ENCODE data around the gene LYRM4.
A peak's percentile ranks its signal among the peaks of the same experiment; 100 is the strongest.

Gene LYRM4

GRCh38 chr6:5246141-5247097 is 14.3 kb downstream of the LYRM4 start:
- no peak for FAIRE-seq
- TF ChIP-seq POLR2A (IDR thresholded peaks at IDR 0.05; ENCODE audit: low read depth, low read length): no peak
- DNase-seq (ENCODE audit: insufficient read length, low spot score): no peak

GRCh38 chr6:5243069-5243468 is 17.7 kb downstream of the LYRM4 start:
- FAIRE-seq (no peak), DNase-seq (ENCODE audit: insufficient read length, low spot score) (no peak)

GRCh38 chr6:5241252-5241651 is 19.5 kb downstream of the LYRM4 start:
- FAIRE-seq: no peak
- no peak for DNase-seq (ENCODE audit: insufficient read length, low spot score)
- TF ChIP-seq POLR2A (IDR thresholded peaks at IDR 0.05; ENCODE audit: low read depth, low read length): no peak

More at GRCh38 chr6:5243069-5243468, 17.7 kb downstream of the LYRM4 start:
- TF ChIP-seq POLR2A (IDR thresholded peaks at IDR 0.05; ENCODE audit: low read depth, low read length): no peak

- no peak for TF ChIP-seq POLR2A (IDR thresholded peaks at IDR 0.05; ENCODE audit: low read depth, low read length)
- no peak for FAIRE-seq
- DNase-seq (ENCODE audit: insufficient read length, low spot score): no peak
Observed at GRCh38 chr6:5238336-5238735, 22.4 kb downstream of the LYRM4 start.

GRCh38 chr6:5237805-5238204 is 22.9 kb downstream of the LYRM4 start:
- DNase-seq (ENCODE audit: insufficient read length, low spot score) (no peak), FAIRE-seq (no peak)
- TF ChIP-seq POLR2A (IDR thresholded peaks at IDR 0.05; ENCODE audit: low read depth, low read length): no peak

- DNase-seq (ENCODE audit: insufficient read length, low spot score) (no peak), FAIRE-seq (no peak)
- TF ChIP-seq POLR2A (IDR thresholded peaks at IDR 0.05; ENCODE audit: low read depth, low read length): no peak
Observed at GRCh38 chr6:5235830-5236229, 24.9 kb downstream of the LYRM4 start.

- no peak for DNase-seq (ENCODE audit: insufficient read length, low spot score)
- FAIRE-seq: no peak
- no peak for TF ChIP-seq POLR2A (IDR thresholded peaks at IDR 0.05; ENCODE audit: low read depth, low read length)
Observed at GRCh38 chr6:5234874-5235273, 25.9 kb downstream of the LYRM4 start.

- TF ChIP-seq POLR2A (IDR thresholded peaks at IDR 0.05; ENCODE audit: low read depth, low read length): no peak
- DNase-seq (ENCODE audit: insufficient read length, low spot score): no peak
- FAIRE-seq: peak; percentile 20
Observed at GRCh38 chr6:5231289-5231688, 29.5 kb downstream of the LYRM4 start.

- TF ChIP-seq POLR2A (IDR thresholded peaks at IDR 0.05; ENCODE audit: low read depth, low read length): no peak
- peak; percentile 61 for FAIRE-seq
- no peak for DNase-seq (ENCODE audit: insufficient read length, low spot score)
Observed at GRCh38 chr6:5230081-5230480, 30.7 kb downstream of the LYRM4 start.

GRCh38 chr6:5229356-5229755 is 31.4 kb downstream of the LYRM4 start:
- no peak for DNase-seq (ENCODE audit: insufficient read length, low spot score)
- peak; percentile 55 for FAIRE-seq
- no peak for TF ChIP-seq POLR2A (IDR thresholded peaks at IDR 0.05; ENCODE audit: low read depth, low read length)

- no peak for FAIRE-seq
- DNase-seq (ENCODE audit: insufficient read length, low spot score): no peak
- no peak for TF ChIP-seq POLR2A (IDR thresholded peaks at IDR 0.05; ENCODE audit: low read depth, low read length)
Observed at GRCh38 chr6:5223309-5223708, 37.4 kb downstream of the LYRM4 start.

GRCh38 chr6:5220443-5220842 is 40.3 kb downstream of the LYRM4 start:
- TF ChIP-seq POLR2A (IDR thresholded peaks at IDR 0.05; ENCODE audit: low read depth, low read length): no peak
- no peak for FAIRE-seq
- no peak for DNase-seq (ENCODE audit: insufficient read length, low spot score)

GRCh38 chr6:5219011-5219691 is 41.6 kb downstream of the LYRM4 start:
- TF ChIP-seq POLR2A (IDR thresholded peaks at IDR 0.05; ENCODE audit: low read depth, low read length): no peak
- DNase-seq (ENCODE audit: insufficient read length, low spot score) (no peak), FAIRE-seq (no peak)

GRCh38 chr6:5217356-5217755 is 43.4 kb downstream of the LYRM4 start:
- TF ChIP-seq POLR2A (IDR thresholded peaks at IDR 0.05; ENCODE audit: low read depth, low read length): no peak
- FAIRE-seq: no peak
- no peak for DNase-seq (ENCODE audit: insufficient read length, low spot score)

GRCh38 chr6:5215799-5216198 is 45.0 kb downstream of the LYRM4 start:
- TF ChIP-seq POLR2A (IDR thresholded peaks at IDR 0.05; ENCODE audit: low read depth, low read length): no peak
- DNase-seq (ENCODE audit: insufficient read length, low spot score) (no peak), FAIRE-seq (no peak)
